Left ventricle myocardium superior (tissue), 1 donor: ENCODE results near the gene AGFG2. TPM values are rescaled to one million over a fixed set of nuclear protein-coding genes. Genes with fewer than 3 reads are reported as not detected.
"Not testable (repeated sequence)": the region's sequence is repeated elsewhere in the genome, so short reads cannot be mapped to it uniquely, and the experiment has no call there.

ENCODE experiments used
- ATAC-seq: fragments of 200-7000 bp; cut with Tn5 transposase; one replicate; pipeline ENCODE4 v1.9.1; 2020; ENCODE audit warnings: mild to moderate bottlenecking, moderate library complexity
- DNase-seq: peaks from one replicate; pipeline ENCODE4 v3.0.0-alpha.2; 2020
- intact Hi-C: fragments of 100-400 bp; cut with micrococcal nuclease; formaldehyde crosslinking; loops from one replicate; pipeline ENCODE4 v1.11.0; 2022
- long read RNA-seq: library from polyadenylated mRNA; unstranded; transcript quantifications from one replicate; pipeline ENCODE4 v2.0.0, GENCODE V29; 2021
- total RNA-seq: library from RNA; stranded (reverse); fragmentation: NEBNext Ultra II Directional; extraction: Animal tissue kit (Norgen Biotek cat#: 25700); gene quantifications from one replicate; pipeline ENCODE4 v1.2.1, GENCODE V29; 2021
- donor health status: DM: no; HTN: yes; CAD: no; lungs with severe emphysema.

Gene AGFG2, protein sequence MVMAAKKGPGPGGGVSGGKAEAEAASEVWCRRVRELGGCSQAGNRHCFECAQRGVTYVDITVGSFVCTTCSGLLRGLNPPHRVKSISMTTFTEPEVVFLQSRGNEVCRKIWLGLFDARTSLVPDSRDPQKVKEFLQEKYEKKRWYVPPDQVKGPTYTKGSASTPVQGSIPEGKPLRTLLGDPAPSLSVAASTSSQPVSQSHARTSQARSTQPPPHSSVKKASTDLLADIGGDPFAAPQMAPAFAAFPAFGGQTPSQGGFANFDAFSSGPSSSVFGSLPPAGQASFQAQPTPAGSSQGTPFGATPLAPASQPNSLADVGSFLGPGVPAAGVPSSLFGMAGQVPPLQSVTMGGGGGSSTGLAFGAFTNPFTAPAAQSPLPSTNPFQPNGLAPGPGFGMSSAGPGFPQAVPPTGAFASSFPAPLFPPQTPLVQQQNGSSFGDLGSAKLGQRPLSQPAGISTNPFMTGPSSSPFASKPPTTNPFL
- total RNA-seq = 24.7 TPM
- long read RNA-seq, full-length matches to known transcripts = 2 of 15 reads
- long read RNA-seq, partial matches to known transcripts = 6 of 15 reads
- long read RNA-seq, other reads (novel, unspliced or antisense) = 7 of 15 reads

DNA sequence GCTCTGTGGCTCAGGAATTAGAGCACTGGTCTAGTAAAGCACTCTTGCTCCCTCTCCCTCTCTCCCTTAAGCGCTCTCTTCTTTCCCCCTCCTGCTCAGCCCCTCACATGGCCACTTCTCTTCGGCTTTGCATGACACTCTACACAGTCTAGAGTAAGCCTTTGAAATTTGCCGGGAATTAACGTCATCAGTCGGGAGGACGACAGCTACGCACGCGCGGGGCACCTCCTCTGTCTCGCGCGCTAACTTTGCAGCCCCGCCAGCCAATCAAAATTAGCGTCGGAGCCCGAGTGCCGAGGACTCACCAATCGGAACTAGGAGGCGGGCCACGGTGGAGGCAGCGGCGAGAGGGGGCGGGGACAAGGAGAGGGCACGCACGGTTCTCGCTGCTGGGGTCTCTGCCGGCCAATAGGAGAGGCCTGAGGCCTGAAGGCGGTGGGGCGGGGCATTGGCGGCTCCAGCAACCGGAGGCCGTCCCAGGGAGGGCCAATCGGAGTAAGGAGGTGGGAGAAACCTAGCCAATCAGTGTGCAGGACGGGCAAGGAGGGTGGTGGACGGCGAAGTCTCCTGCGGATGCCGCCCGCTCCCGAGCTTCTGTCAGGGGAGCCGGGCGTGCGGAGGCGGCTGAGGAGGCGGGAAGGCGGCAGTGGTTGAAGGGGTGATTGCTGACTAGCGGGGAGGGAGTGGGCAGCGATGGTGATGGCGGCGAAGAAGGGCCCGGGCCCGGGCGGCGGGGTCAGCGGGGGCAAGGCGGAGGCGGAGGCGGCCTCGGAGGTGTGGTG is at the start of gene AGFG2:
TSS of gene AGFG2 (plus strand) at position 550 of the 782 bp plus-strand sequence. CDS start at position 694, 144 bp downstream.
- intact Hi-C loops = no loop called here
- ATAC-seq (peak; percentile 100), DNase-seq (peak; percentile 100)

GRCh38 chr7:100489824-100490223 is 49.2 kb upstream of the AGFG2 start:
- no peak for DNase-seq
- intact Hi-C loops = no loop called here
- no peak for ATAC-seq

DNA sequence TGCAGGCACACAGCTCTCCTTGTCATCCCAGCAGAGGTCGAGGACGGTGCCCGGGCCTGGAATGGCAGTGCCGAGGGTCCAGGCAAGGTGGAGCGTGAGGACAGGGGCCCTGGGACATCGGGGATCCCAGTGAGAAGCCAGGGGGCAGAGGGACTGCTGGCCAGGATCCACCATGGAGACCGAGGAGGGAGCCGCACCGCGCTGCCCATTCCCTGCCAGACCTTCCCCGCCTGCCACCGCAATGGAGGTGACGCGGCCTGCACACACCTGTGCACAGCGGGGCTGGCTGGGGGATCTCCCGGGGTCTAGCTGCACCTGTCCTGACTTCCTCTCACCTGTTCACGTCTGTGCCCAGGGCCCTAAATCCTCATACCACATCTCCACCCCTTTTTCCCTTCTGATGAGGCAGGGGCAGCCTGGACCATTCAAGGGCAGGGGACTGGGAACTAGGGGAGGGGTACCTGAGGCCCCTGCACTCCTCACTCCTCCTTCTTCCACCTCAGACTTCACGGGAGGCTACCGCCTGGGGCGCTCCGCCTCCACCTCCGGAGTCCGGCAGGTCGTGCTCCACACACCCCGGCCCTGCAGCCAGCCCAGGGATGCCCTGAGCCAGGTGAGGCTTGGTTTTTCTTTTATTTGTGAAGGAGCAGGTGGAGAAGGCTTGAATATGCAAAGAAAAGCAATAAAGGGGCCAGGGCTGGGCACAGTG is 48.4 kb upstream of the AGFG2 start:
- ATAC-seq (no peak), DNase-seq (no peak)
- intact Hi-C loops = no loop called here

GRCh38 chr7:100491192-100491578 is 47.8 kb upstream of the AGFG2 start:
- intact Hi-C loops = no loop called here
- ATAC-seq (no peak), DNase-seq (no peak)

- ATAC-seq (no peak), DNase-seq (no peak)
- intact Hi-C loops = no loop called here
These were observed 46.1 kb upstream of the AGFG2 start for GRCh38 chr7:100492738-100493475.

DNA sequence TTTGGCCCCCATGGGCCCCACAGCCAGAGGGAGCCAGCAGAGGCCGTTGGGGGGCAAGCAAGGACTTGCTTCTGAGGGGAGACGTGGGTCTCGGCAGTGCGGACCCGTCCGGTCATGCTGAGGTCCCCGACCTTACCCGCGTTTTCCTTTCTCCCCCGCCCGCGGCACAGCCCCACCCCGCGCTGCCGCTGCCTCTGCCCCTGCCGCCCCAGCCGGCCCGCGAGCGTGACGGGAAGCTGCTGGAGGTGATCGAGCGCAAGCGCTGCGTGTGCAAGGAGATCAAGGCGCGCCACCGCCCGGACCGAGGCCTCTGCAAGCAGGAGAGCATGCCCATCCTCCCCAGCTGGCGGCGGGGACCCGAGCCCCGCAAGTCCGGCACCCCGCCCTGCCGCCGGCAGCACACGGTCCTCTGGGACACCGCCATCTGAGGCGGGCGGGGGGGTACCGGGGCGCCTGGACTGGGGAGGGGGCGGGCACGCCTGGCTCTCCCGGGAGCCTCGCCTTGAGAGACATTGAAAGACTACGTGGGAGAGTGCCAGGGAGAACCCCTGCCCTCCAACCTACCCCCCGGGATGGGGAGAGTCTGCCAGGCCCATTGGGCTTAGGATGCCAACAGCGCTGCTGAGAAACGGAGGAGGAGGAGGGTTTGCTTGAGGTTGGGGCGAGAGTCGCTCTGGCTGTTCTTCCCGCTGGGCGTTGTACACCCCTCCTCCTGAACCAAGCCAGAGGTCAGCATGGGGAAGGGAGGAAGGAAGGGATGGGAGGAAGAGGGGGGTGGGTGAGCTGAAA is 45.3 kb upstream of the AGFG2 start:
- intact Hi-C loops = no loop called here
- DNase-seq = peak; percentile 69
- ATAC-seq = peak; percentile 80

- intact Hi-C loops = no loop called here
- no peak for DNase-seq
These were observed 42.5 kb upstream of the AGFG2 start for GRCh38 chr7:100496509-100496908.

GRCh38 chr7:100500743-100501142 is 38.3 kb upstream of the AGFG2 start:
- DNase-seq, intact Hi-C loops, ATAC-seq: not testable (repeated sequence)

More at GRCh38 chr7:100496509-100496908, 42.5 kb upstream of the AGFG2 start:
- ATAC-seq = no peak

- ATAC-seq, intact Hi-C loops, DNase-seq: not testable (repeated sequence)
These were observed 35.0 kb upstream of the AGFG2 start for GRCh38 chr7:100504031-100504430.

- no peak for DNase-seq
- ATAC-seq = no peak
- intact Hi-C loops = no loop called here
These were observed 34.0 kb upstream of the AGFG2 start for GRCh38 chr7:100504887-100505611.

DNA sequence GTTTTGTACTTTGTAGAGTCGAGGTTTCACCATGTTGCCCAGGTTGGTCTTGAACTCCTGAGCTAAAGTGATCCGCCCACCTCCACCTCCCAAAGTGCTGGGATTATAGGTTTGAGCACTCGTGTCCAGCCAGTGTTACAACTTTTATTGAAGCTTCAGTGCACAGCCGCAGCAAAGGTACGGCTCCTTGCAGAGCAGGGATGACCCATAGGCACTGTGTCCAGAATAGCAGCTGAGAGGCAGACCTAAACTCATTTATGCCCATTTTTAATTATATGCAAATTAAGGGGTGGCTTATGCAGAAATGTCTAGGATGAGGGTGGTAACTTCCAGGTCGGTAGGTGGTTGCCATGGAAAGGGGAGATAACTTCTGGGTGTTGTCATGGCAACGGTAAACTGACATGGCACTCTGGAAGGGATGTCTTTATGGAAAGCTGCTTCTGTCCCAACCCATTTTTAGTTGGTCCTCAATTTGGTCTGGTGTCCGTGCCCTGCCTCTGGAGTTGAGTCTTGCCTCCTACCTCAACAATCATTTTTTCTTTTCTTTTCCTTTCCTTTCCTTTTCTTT is 32.6 kb upstream of the AGFG2 start:
- DNase-seq (no peak), ATAC-seq (no peak)
- intact Hi-C loops = no loop called here

GRCh38 chr7:100509231-100509630 is 29.8 kb upstream of the AGFG2 start:
- DNase-seq = no peak
- no peak for ATAC-seq
- intact Hi-C loops = no loop called here

DNA sequence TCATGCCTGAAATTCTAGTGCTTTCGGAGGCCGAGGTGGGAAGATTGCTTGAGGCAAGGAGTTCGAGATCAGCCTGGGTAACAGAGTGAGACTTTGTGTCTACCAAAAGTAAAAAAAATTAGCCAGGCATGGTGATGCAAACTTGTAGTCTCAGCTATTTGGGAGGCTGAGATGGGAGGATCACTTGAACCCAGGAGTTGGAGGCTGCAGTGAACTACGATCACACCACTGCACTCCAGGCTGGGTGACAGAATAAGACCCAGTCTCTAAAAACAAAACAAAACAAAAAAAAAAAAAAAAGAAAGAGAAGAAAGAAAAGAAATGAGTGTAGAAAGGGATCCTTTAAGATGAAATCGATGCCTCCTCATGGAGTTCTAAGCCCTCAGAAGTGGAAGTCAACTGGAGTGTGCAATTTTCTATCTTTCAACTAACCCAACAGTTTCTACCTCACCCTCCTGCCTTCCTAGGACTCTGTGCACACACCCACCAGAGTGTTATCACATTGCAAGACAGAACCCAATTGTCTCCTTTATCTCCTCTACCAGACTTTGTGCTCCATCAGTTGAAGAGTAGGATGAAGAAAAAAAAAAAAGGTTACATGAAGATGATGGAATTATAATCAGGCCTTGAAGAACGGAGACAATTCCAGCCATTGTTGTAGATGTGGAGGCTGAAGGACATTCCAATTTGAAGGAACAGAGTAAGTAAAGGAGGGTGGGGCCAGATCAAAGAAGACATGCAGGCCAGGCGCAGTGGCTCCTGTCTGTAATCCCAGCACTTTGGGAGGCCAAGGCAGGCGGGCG is 28.4 kb upstream of the AGFG2 start:
- ATAC-seq (no peak), DNase-seq (no peak)
- intact Hi-C loops = no loop called here

- ATAC-seq = no peak
- intact Hi-C loops = no loop called here
- no peak for DNase-seq
These were observed 25.7 kb upstream of the AGFG2 start for GRCh38 chr7:100513212-100513810.

GRCh38 chr7:100515072-100515532 is 23.9 kb upstream of the AGFG2 start:
- intact Hi-C loops = no loop called here
- ATAC-seq (peak; percentile 69), DNase-seq (no peak)
